DMS53 treated with DMSO at 0.1 percent for 48 hours (cell line): Measurements from ENCODE around the gene HAGHL.

Experiments used
- DNase-seq: peaks from one replicate; lab custom pipeline; 2025; ENCODE audit not compliant: unreplicated experiment; lab: John Stamatoyannopoulos, UW

The HAGHL gene

DNA sequence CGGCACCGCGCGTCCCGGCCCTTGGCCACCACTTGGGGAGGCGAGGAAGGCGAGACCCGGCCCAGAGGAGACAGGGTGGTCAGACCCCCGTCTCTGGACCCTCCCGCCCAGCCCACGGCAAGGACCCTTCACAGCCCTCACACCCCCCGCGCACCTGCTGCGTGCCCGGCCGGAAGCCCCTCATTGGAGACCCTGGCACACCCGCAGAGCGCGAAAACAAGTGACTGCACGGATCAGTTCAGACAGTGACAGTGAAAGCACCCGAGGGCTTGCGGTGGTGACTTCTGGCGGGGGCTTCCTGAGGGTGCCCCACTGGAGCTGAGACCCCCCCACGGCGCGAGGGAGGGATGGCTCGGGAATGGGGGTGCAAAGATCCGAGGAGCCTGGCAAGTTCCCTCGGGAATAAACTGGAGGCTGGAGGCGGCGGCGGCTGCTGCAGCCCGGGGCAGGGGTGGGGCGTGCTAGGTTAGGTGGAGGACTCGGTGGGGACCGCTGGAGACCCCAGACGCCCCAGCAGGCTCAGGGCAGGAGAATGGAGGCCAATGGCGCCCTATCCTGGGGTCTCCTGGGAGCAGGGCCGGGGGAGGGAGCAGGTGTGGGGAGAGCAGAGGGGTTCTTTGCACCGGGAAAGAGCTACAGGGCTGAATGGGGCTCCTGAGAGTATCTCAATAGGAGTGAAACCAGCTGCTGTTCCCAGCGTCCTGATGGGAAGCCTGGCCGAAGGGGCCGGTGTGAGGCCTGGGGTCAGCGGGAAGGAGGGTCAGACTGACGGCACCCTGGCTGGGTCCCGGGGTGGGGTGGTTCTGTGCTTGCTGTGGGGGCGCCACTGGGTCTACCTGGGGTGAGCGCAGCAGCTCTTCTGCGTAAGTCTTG is 20.5 kb upstream of the HAGHL start:
- DNase-seq: peak; percentile 18

GRCh38 chr16:707062-707538 is 19.8 kb upstream of the HAGHL start:
- no peak for DNase-seq

DNA sequence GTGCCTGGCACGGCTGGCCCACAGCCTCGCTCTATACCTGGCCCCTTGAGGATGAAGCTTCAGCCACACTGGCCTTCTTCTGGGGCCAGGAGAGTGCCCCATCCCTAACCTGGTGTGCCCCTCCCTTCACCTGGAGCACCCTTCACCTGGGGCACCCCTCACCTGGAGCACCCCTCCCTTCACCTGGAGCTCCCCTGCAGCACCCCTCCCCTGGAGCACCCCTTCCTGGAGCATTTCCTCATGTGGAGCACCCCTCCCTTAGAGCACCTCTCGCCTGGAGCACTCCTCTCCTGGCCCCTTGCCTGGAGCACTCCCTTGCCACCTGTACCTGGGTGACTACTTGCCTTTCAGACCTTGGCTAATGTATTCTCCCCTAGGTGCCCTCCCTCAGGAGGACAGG is 18.9 kb upstream of the HAGHL start:
- DNase-seq: no peak

- no peak for DNase-seq
Measured at GRCh38 chr16:708959-709358, 17.9 kb upstream of the HAGHL start.

- peak; percentile 45 for DNase-seq
Measured at GRCh38 chr16:709566-710499, 17.1 kb upstream of the HAGHL start.

GRCh38 chr16:710500-711075 is 16.3 kb upstream of the HAGHL start:
- no peak for DNase-seq

GRCh38 chr16:711084-711483 is 15.8 kb upstream of the HAGHL start:
- no peak for DNase-seq

DNA sequence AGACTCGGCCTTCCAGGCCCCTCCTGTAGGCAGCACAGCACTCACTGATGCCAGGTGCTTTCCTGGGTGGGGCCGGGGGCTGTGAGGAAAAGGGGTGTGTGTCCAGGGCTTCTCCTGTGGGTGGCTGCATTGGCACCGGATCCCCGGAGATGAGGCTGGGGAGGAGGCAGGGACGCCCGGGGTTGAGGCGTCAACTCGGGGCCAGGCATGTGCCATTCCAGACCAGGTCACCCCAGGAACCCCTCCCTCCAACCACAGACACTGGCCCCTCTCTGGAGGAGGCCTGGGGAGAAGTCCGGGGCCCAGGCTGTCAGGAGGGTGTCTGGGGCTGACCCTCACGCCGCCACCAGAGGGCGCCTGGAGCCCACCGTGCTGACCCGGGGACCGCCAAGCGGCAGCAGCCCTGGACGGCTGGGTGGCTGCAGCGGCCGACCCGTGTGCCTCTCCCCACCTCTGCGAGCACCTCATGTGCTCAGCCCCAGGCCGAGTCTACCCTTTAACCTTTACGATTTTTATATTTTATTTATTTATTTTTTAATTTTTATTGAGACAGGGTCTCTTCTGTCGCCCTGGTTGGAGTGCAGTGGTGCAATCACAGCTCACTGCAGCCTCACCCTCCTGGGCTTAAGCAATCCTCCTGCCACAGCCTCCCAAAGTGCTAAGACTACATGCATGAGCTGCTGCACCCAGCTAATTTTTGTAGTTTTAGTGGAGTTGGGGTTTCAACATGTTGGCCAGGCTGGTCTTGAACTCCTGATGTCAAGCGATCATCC is 15.2 kb upstream of the HAGHL start:
- peak; percentile 34 for DNase-seq

- DNase-seq: peak; percentile 66
Measured at GRCh38 chr16:712740-713250, 14.1 kb upstream of the HAGHL start.

DNA sequence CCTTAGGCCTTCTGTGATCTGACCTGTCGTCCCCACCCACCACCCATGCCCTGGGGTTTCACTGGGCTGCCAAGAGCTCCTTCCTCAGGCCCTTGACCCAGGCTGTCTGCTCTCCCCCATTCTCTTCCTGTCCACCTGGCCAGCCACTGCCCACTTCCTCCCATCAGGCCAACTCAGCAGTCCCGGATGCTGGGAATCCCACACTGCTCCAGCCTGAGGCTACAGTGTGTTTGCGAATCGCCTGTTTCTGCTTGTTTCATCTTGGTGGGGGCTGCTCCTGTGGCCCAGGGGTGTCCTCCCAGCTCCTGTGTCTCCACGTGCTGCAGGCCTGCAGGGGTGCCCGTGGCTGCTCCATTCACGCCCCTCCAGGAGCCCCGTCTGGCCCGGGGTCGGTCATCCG is 12.8 kb upstream of the HAGHL start:
- no peak for DNase-seq

DNA sequence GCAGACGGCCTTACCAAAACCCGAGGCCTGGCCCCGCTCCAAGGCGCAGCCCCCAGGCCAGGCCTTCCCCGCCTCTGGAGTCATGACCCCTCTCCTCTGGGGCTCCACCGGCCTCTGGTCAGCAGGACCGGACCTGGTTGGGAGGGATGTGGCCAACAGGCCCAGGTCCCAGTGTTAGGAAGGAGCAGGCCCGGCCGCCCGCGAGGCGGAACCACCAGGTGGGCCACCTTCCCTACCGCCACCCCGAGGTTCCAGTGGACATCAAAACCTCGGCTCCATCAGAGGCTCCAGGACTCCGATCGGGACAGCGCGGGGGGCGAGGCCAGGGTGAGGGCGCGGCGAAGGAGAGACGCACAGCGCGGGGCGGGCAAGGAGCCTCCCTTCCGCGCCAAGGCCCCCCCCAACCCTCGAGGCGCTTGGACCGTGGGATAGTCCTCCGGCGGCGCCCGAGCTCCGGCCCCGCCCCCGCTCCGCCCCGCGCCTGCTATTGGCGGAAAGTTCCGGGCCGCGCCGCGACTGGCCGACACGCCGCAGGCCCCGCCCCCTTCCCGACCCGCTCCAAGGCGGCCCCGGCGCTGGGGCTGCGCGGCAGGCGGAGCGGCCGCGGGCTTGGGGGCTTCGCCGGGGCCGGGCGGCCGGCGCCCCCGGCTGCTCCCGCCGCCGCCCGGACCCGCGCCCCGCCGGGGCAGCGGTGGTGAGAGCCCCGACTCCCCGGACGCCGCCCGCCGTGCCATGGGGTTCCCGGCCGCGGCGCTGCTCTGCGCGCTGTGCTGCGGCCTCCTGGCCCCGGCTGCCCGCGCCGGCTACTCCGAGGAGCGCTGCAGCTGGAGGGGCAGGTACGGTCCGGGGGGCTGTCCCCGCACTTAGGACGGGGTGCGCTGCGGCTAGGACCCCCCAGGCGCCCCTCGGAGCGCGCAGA is 12.1 kb upstream of the HAGHL start, which contains the start of gene METRN:
TSS of gene METRN (plus strand) at position 561 of the 919 bp plus-strand sequence. CDS start at position 733, 172 bp downstream.
- peak; percentile 42 for DNase-seq

DNA sequence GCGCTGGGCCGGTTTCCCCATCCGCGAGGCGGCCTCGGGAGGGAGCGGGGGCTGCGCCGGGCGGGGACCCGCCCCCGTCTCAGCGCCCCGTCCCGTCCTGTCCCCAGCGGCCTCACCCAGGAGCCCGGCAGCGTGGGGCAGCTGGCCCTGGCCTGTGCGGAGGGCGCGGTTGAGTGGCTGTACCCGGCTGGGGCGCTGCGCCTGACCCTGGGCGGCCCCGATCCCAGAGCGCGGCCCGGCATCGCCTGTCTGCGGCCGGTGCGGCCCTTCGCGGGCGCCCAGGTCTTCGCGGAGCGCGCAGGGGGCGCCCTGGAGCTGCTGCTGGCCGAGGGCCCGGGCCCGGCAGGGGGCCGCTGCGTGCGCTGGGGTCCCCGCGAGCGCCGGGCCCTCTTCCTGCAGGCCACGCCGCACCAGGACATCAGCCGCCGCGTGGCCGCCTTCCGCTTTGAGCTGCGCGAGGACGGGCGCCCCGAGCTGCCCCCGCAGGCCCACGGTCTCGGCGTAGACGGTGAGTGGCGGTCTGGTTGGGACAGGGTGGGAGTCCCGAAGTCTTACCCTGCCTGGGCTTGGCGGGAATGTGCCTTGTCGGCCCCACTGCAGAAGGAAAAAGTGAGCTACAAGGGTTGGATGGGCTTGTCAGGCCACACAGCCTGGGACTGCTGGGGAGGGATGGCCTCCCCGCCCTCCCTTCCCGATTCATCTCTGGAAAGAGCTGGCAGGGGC is 11.3 kb upstream of the HAGHL start:
- DNase-seq: no peak

DNA sequence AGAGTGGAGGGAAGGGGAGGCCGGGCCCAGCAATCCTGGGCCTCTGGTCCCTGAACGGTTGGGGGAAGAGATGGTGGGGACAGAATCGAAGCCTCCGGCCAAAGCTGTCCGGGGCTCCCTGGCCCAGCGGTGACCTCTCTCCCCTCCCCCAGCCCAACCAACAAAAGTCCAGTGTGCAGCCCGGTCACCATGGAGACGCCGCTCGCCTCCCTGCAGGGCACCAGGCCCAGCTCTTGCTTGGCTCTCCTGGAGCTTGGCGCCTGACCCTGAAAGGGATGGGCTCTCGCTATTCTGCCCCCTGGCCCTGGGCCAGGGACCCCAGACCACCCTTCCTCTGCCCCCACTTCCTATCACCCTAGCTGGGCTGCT is 10.7 kb upstream of the HAGHL start:
- no peak for DNase-seq

DNA sequence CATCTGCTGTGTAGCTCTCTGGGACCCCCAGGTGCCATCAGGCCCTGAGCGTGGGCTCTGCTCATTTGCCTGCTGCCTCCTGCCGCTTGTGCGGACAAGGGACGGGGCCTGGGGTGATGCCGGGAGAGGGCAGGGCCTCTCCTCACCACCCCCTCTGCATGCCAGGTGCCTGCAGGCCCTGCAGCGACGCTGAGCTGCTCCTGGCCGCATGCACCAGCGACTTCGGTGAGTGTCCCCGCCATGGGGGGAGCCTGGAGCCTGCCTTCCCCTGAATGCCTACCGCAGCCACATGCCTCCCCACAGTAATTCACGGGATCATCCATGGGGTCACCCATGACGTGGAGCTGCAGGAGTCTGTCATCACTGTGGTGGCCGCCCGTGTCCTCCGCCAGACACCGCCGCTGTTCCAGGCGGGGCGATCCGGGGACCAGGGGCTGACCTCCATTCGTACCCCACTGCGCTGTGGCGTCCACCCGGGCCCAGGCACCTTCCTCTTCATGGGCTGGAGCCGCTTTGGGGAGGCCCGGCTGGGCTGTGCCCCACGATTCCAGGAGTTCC is 10.1 kb upstream of the HAGHL start:
- no peak for DNase-seq

DNA sequence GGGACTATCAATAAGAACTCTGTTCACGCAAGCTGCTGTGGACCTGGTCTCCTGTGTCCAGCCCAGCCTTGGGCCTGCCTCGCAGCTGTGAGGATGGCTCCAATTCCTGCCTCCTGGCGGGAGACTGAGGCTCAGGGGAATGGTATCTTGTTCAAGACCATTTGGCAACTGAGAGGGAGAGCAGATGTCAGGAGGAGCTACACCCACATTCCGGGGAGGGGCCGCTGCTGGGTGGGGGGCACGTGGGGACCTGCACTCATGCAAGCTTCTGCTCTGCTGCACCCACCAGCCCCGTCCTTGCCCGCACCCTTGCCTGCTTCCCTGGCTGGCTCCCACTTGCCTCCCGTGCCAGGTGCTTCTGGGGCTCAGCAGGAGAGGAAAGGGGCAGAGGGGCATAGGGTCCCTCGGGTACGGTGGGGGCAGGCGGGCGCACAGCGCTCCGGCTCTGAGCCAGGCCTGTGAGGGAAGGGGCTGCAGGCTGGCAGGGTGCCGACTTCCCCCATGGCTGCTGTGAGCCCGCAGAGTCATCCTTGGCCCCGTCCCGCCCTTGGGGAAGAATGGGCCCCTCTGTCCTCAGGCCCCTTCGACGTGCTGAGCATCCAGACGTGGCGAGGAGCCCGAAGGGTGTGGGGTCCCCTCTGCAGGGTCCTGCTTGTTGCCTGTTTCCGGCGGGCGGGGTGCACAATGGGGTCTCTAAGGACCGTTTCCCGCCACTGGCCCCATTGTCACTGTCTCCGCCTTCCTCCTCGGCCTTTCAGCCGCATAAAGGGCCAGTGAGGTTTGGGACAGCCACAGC is 9.3 kb upstream of the HAGHL start:
- no peak for DNase-seq

DNA sequence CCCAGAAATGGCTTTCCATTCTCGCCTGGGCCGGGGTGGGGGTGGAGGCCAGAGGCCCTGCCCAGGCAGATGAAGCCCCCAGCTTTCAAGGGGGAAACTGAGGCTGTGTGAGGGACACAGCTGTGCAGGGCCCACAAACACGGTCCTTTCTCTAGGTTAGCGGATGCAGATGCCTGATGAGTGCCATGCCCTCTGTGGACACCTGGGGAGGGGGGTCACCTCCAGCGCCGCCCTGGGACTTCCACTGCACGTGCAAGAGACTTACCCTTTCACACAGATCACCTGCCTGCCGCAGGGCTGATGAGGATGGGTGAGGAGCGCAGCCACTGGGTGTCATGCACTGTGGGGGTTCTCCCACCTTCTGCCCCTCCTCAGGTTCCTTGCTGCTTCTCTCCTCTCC is 8.5 kb upstream of the HAGHL start:
- DNase-seq: no peak

DNA sequence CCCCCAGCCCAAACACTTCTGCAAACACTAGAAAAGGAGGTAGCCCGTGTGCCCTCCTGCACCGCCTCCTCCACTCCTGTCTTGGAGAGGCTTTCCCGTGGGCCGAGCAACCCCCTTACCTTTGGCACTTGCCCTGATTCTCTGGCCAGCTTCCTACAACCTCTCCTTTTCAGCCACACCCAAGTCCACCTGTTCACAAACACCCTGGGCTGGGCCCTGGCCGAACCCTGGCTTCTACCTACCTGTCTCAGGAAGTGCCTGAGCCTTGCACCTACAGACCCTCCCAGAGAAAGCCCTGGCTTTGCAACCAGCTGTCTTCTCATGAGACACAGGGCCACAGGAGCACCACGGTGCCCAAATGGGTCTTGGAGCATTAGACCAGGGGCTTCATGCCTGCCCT is 8.0 kb upstream of the HAGHL start:
- DNase-seq: no peak
